ENCODE results near the gene AHNAK. TPM values are rescaled to one million over a fixed set of nuclear protein-coding genes. Genes with fewer than 3 reads are reported as not detected.

Gene AHNAK
- total and polyA plus RNA-seq, 2 of the 8 experiments (the other 6 are each of a cell fraction or from before 2014, with no cell fraction given), result 2.0 to 5.8 TPM

- no peaks in the 10 kb centered on the region for H4K20me1 ChIP-seq (replicated peaks in 1 of 2; ENCODE audit: control insufficient read depth in 1 of 2, insufficient read depth in 2 of 2, low read length in 2 of 2)
- no peak overlapping the region for H2BK20ac ChIP-seq (ENCODE audit: low read length)
- H4K91ac ChIP-seq (replicated peaks; ENCODE audit: insufficient read length, low read length), result no peak overlapping the region
- no peaks in the 10 kb centered on the region for H3K9me3 ChIP-seq (ENCODE audit: insufficient read depth in 2 of 2, low read depth in 1 of 2, low read length in 1 of 2)
- no peak overlapping the region for H2BK12ac ChIP-seq (ENCODE audit: low read depth, low read length)
- H2BK5ac ChIP-seq (ENCODE audit: low read depth, low read length), result no peak overlapping the region
- H3K4me2 ChIP-seq (ENCODE audit: insufficient read depth in 1 of 2, low read depth in 2 of 2, low read length in 2 of 2), result no peak overlapping the region
- H3K4me1 ChIP-seq (replicated peaks in 1 of 4; ENCODE audit: control insufficient read depth in 3 of 4, insufficient read depth in 4 of 4, low read length in 3 of 4), result peaks cover 0 to 17% (median 1%) of the 10 kb centered on the region in 4 experiments; a peak in 5 of 7 replicates
- no peak overlapping the region for H3K14ac ChIP-seq (ENCODE audit: insufficient read length)
- no peak overlapping the region for H3K9ac ChIP-seq (replicated peaks in 1 of 4; ENCODE audit: extremely low read depth in 1 of 4, low read depth in 3 of 4, low read length in 3 of 4)
- 92% methylated on average over 6 of the region's 6 CpGs; no CpG with 5 or more reads in 1 of the 2 experiments for WGBS, 2 experiments (ENCODE audit: extremely low coverage in 1 of 2, insufficient coverage in 1 of 2, insufficient read length in 1 of 2, insufficient replicate concordance in 2 of 2, low coverage in 1 of 2, low lambda C conversion rate in 2 of 2, missing lambda C conversion rate in 1 of 2)
- FAIRE-seq (no peak), DNase-seq (ENCODE audit: low read depth in 1 of 2, low spot score in 2 of 2) (no peak)
- H3K36me3 ChIP-seq (ENCODE audit: control insufficient read depth in 2 of 4, insufficient read depth in 4 of 4, low read length in 3 of 4), result no peaks in the 10 kb centered on the region
- no peak overlapping the region for H2AK5ac ChIP-seq (ENCODE audit: low read depth, low read length)
- no peaks in the 10 kb centered on the region for H3K79me1 ChIP-seq (ENCODE audit: low read depth, low read length)
- ChIA-PET POLR2A (ENCODE audit: partially characterized antibody) (interaction anchor here (1.1 kb wide), 1 partner anchor 139 kb away, joined by 3 read pairs; no protein-coding TSS in a partner anchor), CTCF (ENCODE audit: partially characterized antibody) (interaction anchor here (0.9 to 9.5 kb wide), 3 partner anchors 11 to 152 kb away, joined by 3 to 56 read pairs (median 3); no protein-coding TSS in a partner anchor)
- H4K5ac ChIP-seq (ENCODE audit: insufficient read length, low read depth, low read length), result no peak overlapping the region
- H3K79me2 ChIP-seq (ENCODE audit: control insufficient read depth in 1 of 2, insufficient read depth in 2 of 2, low read length in 2 of 2), result no peaks in the 10 kb centered on the region
- H3K23me2 ChIP-seq (ENCODE audit: low read depth, low read length), result no peaks in the 10 kb centered on the region; the same call in 1 of the 2 replicates
- no peak overlapping the region for H3K23ac ChIP-seq (ENCODE audit: insufficient read length)
- no peak overlapping the region for H3K18ac ChIP-seq (ENCODE audit: extremely low read depth, low read length)
- no peak overlapping the region for H3K27ac ChIP-seq (ENCODE audit: low read depth, low read length)
- H3K27me3 ChIP-seq (replicated peaks in 1 of 4; ENCODE audit: control insufficient read depth in 3 of 4, extremely low read depth in 1 of 4, insufficient read depth in 3 of 4, low read length in 3 of 4), result 0 out of 7 replicates have a peak, but pooled peaks cover 0 to 2% (median 0%) of the 10 kb centered on the region in 4 experiments
- no peak overlapping the region for H3K56ac ChIP-seq (replicated peaks; ENCODE audit: insufficient read length, low read depth, low read length)
- H3K4ac ChIP-seq (replicated peaks; ENCODE audit: insufficient read length, low read depth, low read length), result no peak overlapping the region
- no peak overlapping the region for H4K8ac ChIP-seq (ENCODE audit: extremely low read depth, insufficient read depth, low read length)
- no peak overlapping the region for H2BK15ac ChIP-seq (ENCODE audit: low read length)
- no peak overlapping the region for H3K4me3 ChIP-seq (ENCODE audit: extremely low read depth in 1 of 4, insufficient read depth in 2 of 4, low read depth in 3 of 4, low read length in 4 of 4)
- H2BK120ac ChIP-seq (replicated peaks; ENCODE audit: low read depth, low read length), result no peak overlapping the region
- no peak overlapping the region for H2AFZ ChIP-seq (ENCODE audit: low read length)
- TF ChIP-seq TCF12 (IDR thresholded peaks at IDR 0.05; ENCODE audit: low read depth, low read length), result no peak
- TF ChIP-seq CEBPB (IDR thresholded peaks at IDR 0.05; ENCODE audit: low read depth, low read length), result no peak
- no peak for TF ChIP-seq SIRT6 (IDR thresholded peaks at IDR 0.05; ENCODE audit: low read length)
- no peak for TF ChIP-seq RBBP5 (IDR thresholded peaks at IDR 0.05; ENCODE audit: borderline replicate concordance, low read depth, low read length)
- no peak for TF ChIP-seq RXRA (IDR thresholded peaks at IDR 0.05; ENCODE audit: insufficient read depth, low read depth, low read length)
- TF ChIP-seq EGR1 (IDR thresholded peaks at IDR 0.05; ENCODE audit: borderline replicate concordance, low read depth, low read length), result no peak
- TF ChIP-seq KDM1A (IDR thresholded peaks at IDR 0.05; ENCODE audit: borderline replicate concordance, low read length), result no peak
- no peak for TF ChIP-seq CTBP2 (IDR thresholded peaks at IDR 0.05; ENCODE audit: borderline replicate concordance, insufficient read depth, insufficient read length, low read length)
- TF ChIP-seq GTF2F1 (IDR thresholded peaks at IDR 0.05; ENCODE audit: borderline replicate concordance, low read depth, low read length), result no peak
- no peak for TF ChIP-seq SAP30 (IDR thresholded peaks at IDR 0.05; ENCODE audit: insufficient read depth, insufficient replicate concordance, low read length)
- no peak for TF ChIP-seq RAD21 (IDR thresholded peaks at IDR 0.05 in 1 of 2, conservative IDR thresholded peaks at IDR 0.05 in 1 of 2; ENCODE audit: low read depth in 2 of 2, low read length in 2 of 2)
- TF ChIP-seq MAFK (IDR thresholded peaks at IDR 0.05; ENCODE audit: low read depth, low read length), result no peak
- no peak for TF ChIP-seq NRF1 (IDR thresholded peaks at IDR 0.05; ENCODE audit: low read depth, low read length)
- no peak for TF ChIP-seq KDM5A (IDR thresholded peaks at IDR 0.05; ENCODE audit: low read length)
These were observed 142.2 kb downstream of the AHNAK start for GRCh38 chr11:62404435-62404834.
